NCI-H82 (cell line): ENCODE data around the gene FTSJ1.
"Not testable (repeated sequence)": the region's sequence is repeated elsewhere in the genome, so short reads cannot be mapped to it uniquely, and the experiment has no call there.

Experiments
- DNase-seq: peaks from one replicate; lab custom pipeline; 2025; lab: John Stamatoyannopoulos, UW

Gene FTSJ1

GRCh38 chrX:48497871-48498270, 21.9 kb downstream of the FTSJ1 start:
- DNase-seq, result peak; percentile 27

- no peak for DNase-seq
These were observed 22.4 kb downstream of the FTSJ1 start for GRCh38 chrX:48498374-48498809.

- no peak for DNase-seq
These were observed 28.3 kb downstream of the FTSJ1 start for GRCh38 chrX:48504261-48504660.

- DNase-seq, result no peak
These were observed 29.5 kb downstream of the FTSJ1 start for GRCh38 chrX:48505481-48505880.

GRCh38 chrX:48507246-48507645, 31.2 kb downstream of the FTSJ1 start:
- no peak for DNase-seq

- peak; percentile 88 for DNase-seq
These were observed 32.6 kb downstream of the FTSJ1 start, which contains the start of gene PORCN for GRCh38 chrX:48508400-48509244. PORCN (plus strand) TSS chrX:48508992; CDS start chrX:48509821, 829 bp downstream.

GRCh38 chrX:48509245-48509590, 33.2 kb downstream of the FTSJ1 start:
- peak; percentile 29 for DNase-seq

GRCh38 chrX:48509619-48510018, 33.6 kb downstream of the FTSJ1 start:
- DNase-seq, result no peak

GRCh38 chrX:48511560-48511959, 35.6 kb downstream of the FTSJ1 start:
- DNase-seq, result peak; percentile 57

- no peak for DNase-seq
These were observed 36.5 kb downstream of the FTSJ1 start for GRCh38 chrX:48512371-48512935.

- no peak for DNase-seq
These were observed 37.7 kb downstream of the FTSJ1 start for GRCh38 chrX:48513670-48514069.

- DNase-seq, result no peak
These were observed 38.3 kb downstream of the FTSJ1 start for GRCh38 chrX:48514126-48514806.

- DNase-seq, result no peak
These were observed 39.0 kb downstream of the FTSJ1 start for GRCh38 chrX:48514868-48515460.

- DNase-seq, result no peak
These were observed 39.8 kb downstream of the FTSJ1 start for GRCh38 chrX:48515842-48516241.

- no peak for DNase-seq
These were observed 40.3 kb downstream of the FTSJ1 start for GRCh38 chrX:48516285-48516684.

GRCh38 chrX:48516987-48517386, 41.0 kb downstream of the FTSJ1 start:
- no peak for DNase-seq

GRCh38 chrX:48519481-48519880, 43.5 kb downstream of the FTSJ1 start:
- not testable (repeated sequence) for DNase-seq

- DNase-seq, result no peak
These were observed 44.5 kb downstream of the FTSJ1 start for GRCh38 chrX:48520455-48520854.

- peak; percentile 81 for DNase-seq
These were observed 45.0 kb downstream of the FTSJ1 start for GRCh38 chrX:48520976-48521352.

GRCh38 chrX:48521353-48522243, 45.6 kb downstream of the FTSJ1 start, which contains the start of gene EBP:
EBP (plus strand) TSS chrX:48521808; CDS start chrX:48523772, 1,964 bp downstream.
- DNase-seq, result peak; percentile 99

GRCh38 chrX:48522291-48522690, 46.3 kb downstream of the FTSJ1 start:
- DNase-seq, result no peak
